Esophagus squamous epithelium (tissue), 4 donors: ENCODE results near the gene POP7.

Source experiments
- CTCF ChIP-seq, 6 experiments: fragments of 450-650 bp in 4 of 6; fragments of 200-600 bp in 2 of 6; sonication (generic) in 2 of 6; IDR thresholded peaks; one replicate each; pipeline ENCODE4 v1.5.1; 2016 to 2019; ENCODE audit warnings: antibody characterized with exemption in 6 of 6, mild to moderate bottlenecking in 4 of 6, moderate library complexity in 4 of 6
- POLR2A ChIP-seq, 4 donors: fragments of 450-650 bp; IDR thresholded peaks; one replicate each; pipeline ENCODE4 v1.6.1; 2017; ENCODE audit warnings: antibody characterized with exemption in 4 of 4, mild to moderate bottlenecking in 4 of 4, moderate library complexity in 3 of 4

GRCh38 chr7:100726996-100727761 is 21.3 kb downstream of the POP7 start:
- no peak for TF ChIP-seq CTCF (IDR thresholded peaks at IDR 0.05)
- no peak for TF ChIP-seq POLR2A (IDR thresholded peaks at IDR 0.05)
